Muscle layer of duodenum (tissue), 2 donors: ENCODE data around the gene LZTS2.

Source experiments
- H3K27ac ChIP-seq: one replicate; pipeline ENCODE4 v1.7.0; 2013; ENCODE audit warnings: mild to moderate bottlenecking, low read length
- H3K27me3 ChIP-seq: one replicate; pipeline ENCODE4 v1.7.0; 2013; ENCODE audit warnings: low read depth, mild to moderate bottlenecking, control low read depth, low read length
- H3K36me3 ChIP-seq, 2 donors: one replicate each; pipeline ENCODE4 v1.7.0; 2013; ENCODE audit warnings: low read length in 2 of 2, control low read depth in 1 of 2, mild to moderate bottlenecking in 1 of 2; ENCODE audit not compliant: insufficient read depth in 2 of 2, control insufficient read depth in 1 of 2
- H3K4me1 ChIP-seq, 2 donors: one replicate each; pipeline ENCODE4 v1.7.0; 2013; ENCODE audit warnings: low read length in 2 of 2, mild to moderate bottlenecking in 2 of 2, control low read depth in 1 of 2, moderate library complexity in 1 of 2; ENCODE audit not compliant: insufficient read depth in 2 of 2, control insufficient read depth in 1 of 2
- H3K4me3 ChIP-seq, 2 donors: one replicate each; pipeline ENCODE4 v1.7.0; 2013; ENCODE audit warnings: low read length in 2 of 2, low read depth in 1 of 2, mild to moderate bottlenecking in 1 of 2
- H3K9me3 ChIP-seq, 2 donors: one replicate each; pipeline ENCODE4 v1.7.0; 2013; ENCODE audit warnings: low read length in 2 of 2, control low read depth in 1 of 2, mild to moderate bottlenecking in 1 of 2; ENCODE audit not compliant: control insufficient read depth in 1 of 2
- donor health status: healthy.

Gene LZTS2

GRCh38 chr10:101019440-101019703 is 19.8 kb downstream of the LZTS2 start:
- no peaks in the 10 kb centered on the region for H3K36me3 ChIP-seq
- H3K27ac ChIP-seq, result no peak overlapping the region
- no peak overlapping the region for H3K4me3 ChIP-seq
- no peaks in the 10 kb centered on the region for H3K27me3 ChIP-seq
- peaks cover 0 to 9% of the 10 kb centered on the region in 2 donors for H3K4me1 ChIP-seq
- H3K9me3 ChIP-seq, result no peaks in the 10 kb centered on the region

GRCh38 chr10:101020427-101021075 is 20.9 kb downstream of the LZTS2 start:
- Histone ChIP-seq H3K36me3 (no peaks in the 10 kb centered on the region), H3K9me3 (no peaks in the 10 kb centered on the region), H3K4me1 (peaks cover 0 to 5% of the 10 kb centered on the region in 2 donors), H3K27me3 (no peaks in the 10 kb centered on the region), H3K27ac (no peak overlapping the region), H3K4me3 (no peak overlapping the region)

GRCh38 chr10:101021239-101021638 is 21.6 kb downstream of the LZTS2 start:
- no peak overlapping the region for H3K27ac ChIP-seq
- H3K36me3 ChIP-seq, result no peaks in the 10 kb centered on the region
- H3K27me3 ChIP-seq, result no peaks in the 10 kb centered on the region
- no peaks in the 10 kb centered on the region for H3K9me3 ChIP-seq
- no peak overlapping the region for H3K4me3 ChIP-seq
- H3K4me1 ChIP-seq, result peaks cover 0 to 5% of the 10 kb centered on the region in 2 donors

GRCh38 chr10:101021692-101022251 is 22.2 kb downstream of the LZTS2 start:
- Histone ChIP-seq H3K4me1 (peaks cover 0 to 5% of the 10 kb centered on the region in 2 donors), H3K27ac (no peak overlapping the region), H3K4me3 (no peak overlapping the region), H3K9me3 (no peaks in the 10 kb centered on the region), H3K27me3 (no peaks in the 10 kb centered on the region), H3K36me3 (no peaks in the 10 kb centered on the region)

- H3K4me3 ChIP-seq, result no peak overlapping the region
- no peak overlapping the region for H3K27ac ChIP-seq
- H3K9me3 ChIP-seq, result no peaks in the 10 kb centered on the region
- H3K36me3 ChIP-seq, result no peaks in the 10 kb centered on the region
- peaks cover 0 to 5% of the 10 kb centered on the region in 2 donors for H3K4me1 ChIP-seq
- no peaks in the 10 kb centered on the region for H3K27me3 ChIP-seq
These were observed 23.5 kb downstream of the LZTS2 start for GRCh38 chr10:101022967-101023705.

- Histone ChIP-seq H3K27ac (no peak overlapping the region), H3K4me3 (no peak overlapping the region), H3K4me1 (peaks cover 0 to 9% of the 10 kb centered on the region in 2 donors), H3K27me3 (peaks cover 5% of the 10 kb centered on the region), H3K9me3 (no peaks in the 10 kb centered on the region), H3K36me3 (peaks cover 0 to 4% of the 10 kb centered on the region in 2 donors)
These were observed 27.6 kb downstream of the LZTS2 start for GRCh38 chr10:101027106-101027720.

- Histone ChIP-seq H3K4me1 (peaks cover 0 to 18% of the 10 kb centered on the region in 2 donors), H3K27me3 (peaks cover 5% of the 10 kb centered on the region), H3K27ac (no peak overlapping the region)
These were observed 29.1 kb downstream of the LZTS2 start for GRCh38 chr10:101028446-101029337.

GRCh38 chr10:101029520-101030295 is 30.1 kb downstream of the LZTS2 start:
- Histone ChIP-seq H3K27me3 (peaks cover 5% of the 10 kb centered on the region), H3K36me3 (peaks cover under 1 to 4% of the 10 kb centered on the region in 2 donors), H3K4me1 (peaks cover 0 to 18% of the 10 kb centered on the region in 2 donors), H3K4me3 (no peak overlapping the region), H3K27ac (no peak overlapping the region), H3K9me3 (no peaks in the 10 kb centered on the region)

More at GRCh38 chr10:101028446-101029337, 29.1 kb downstream of the LZTS2 start:
- Histone ChIP-seq H3K9me3 (no peaks in the 10 kb centered on the region), H3K4me3 (no peak overlapping the region), H3K36me3 (peaks cover 0 to 4% of the 10 kb centered on the region in 2 donors)

GRCh38 chr10:101030496-101031127 is 31.0 kb downstream of the LZTS2 start:
- Histone ChIP-seq H3K27ac (peak overlapping the region; percentile 92), H3K27me3 (peaks cover 5% of the 10 kb centered on the region), H3K4me1 (peaks cover 0 to 18% of the 10 kb centered on the region in 2 donors), H3K9me3 (no peaks in the 10 kb centered on the region), H3K4me3 (peak overlapping the region; percentile 85 to 88), H3K36me3 (peaks cover 9 to 13% of the 10 kb centered on the region in 2 donors)
